ENCODE data around the gene OR13D1. TPM values are rescaled to one million over a fixed set of nuclear protein-coding genes. Genes with fewer than 3 reads are reported as not detected.

OR13D1 gene
- total RNA-seq, 1 donor from 2014 or later = not detected

- H3K79me2 ChIP-seq (ENCODE audit: low read depth) = no peaks in the 10 kb centered on the region
- no peaks in the 10 kb centered on the region for H3K36me3 ChIP-seq
- H3K9me3 ChIP-seq (ENCODE audit: low read depth) = no peaks in the 10 kb centered on the region
- no peak overlapping the region for H3K4me3 Mint-ChIP-seq
- H4K20me1 ChIP-seq (ENCODE audit: low read depth) = no peaks in the 10 kb centered on the region
- DNase-seq (ENCODE audit: low spot score) = no peak
- H3K4me1 Mint-ChIP-seq = no peaks in the 10 kb centered on the region
- no peaks in the 10 kb centered on the region for H3K4me1 ChIP-seq
- no peaks in the 10 kb centered on the region for H3K36me3 Mint-ChIP-seq
- no peaks in the 10 kb centered on the region for H3K9me3 Mint-ChIP-seq
- TF ChIP-seq EZH2phosphoT487 (IDR thresholded peaks at IDR 0.05) (no peak), CTCF (IDR thresholded peaks at IDR 0.05) (no peak), EZH2 (IDR thresholded peaks at IDR 0.05) (no peak)
- no peaks in the 10 kb centered on the region for H3K27me3 Mint-ChIP-seq (ENCODE audit: insufficient read depth, low read depth)
- H3K4me2 ChIP-seq = no peak overlapping the region
- H3K9ac ChIP-seq = no peak overlapping the region
- no peak overlapping the region for H3K27ac Mint-ChIP-seq
- peaks cover 6% of the 10 kb centered on the region for H3K27me3 ChIP-seq
- H3K4me3 ChIP-seq = no peak overlapping the region
- no peaks in the 10 kb centered on the region for H3F3A ChIP-seq (ENCODE audit: low read depth)
- H3K27ac ChIP-seq = no peak overlapping the region
- H2AFZ ChIP-seq (replicated peaks) = no peak overlapping the region
These were observed 17.3 kb downstream of the OR13D1 start for GRCh38 chr9:104711604-104712003.

DNA sequence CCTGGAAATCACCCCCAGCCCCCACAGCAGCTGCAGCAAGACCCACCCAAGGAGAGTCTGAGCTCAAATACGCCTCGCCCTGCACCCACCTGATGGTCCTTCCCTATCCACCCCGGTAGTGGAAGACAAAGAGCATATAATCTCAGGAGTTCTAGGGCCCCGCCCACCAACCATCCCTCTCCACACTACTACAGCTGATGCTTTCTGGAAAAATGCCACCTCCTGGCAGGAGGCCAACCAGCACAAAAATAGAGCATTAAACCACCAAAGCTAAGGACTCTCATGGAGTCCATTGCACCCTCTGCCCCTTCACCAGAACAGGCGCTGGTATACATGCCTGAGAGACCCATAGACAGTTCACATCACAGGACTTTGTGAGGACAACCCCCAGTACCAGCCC, 30.7 kb downstream of the OR13D1 start:
- no peak overlapping the region for H2AFZ ChIP-seq (replicated peaks)
- H3K9ac ChIP-seq = no peak overlapping the region
- Mint-ChIP-seq H3K27ac (no peak overlapping the region), H3K9me3 (no peaks in the 10 kb centered on the region), H3K4me1 (no peaks in the 10 kb centered on the region), H3K4me3 (no peak overlapping the region), H3K36me3 (no peaks in the 10 kb centered on the region), H3K27me3 (ENCODE audit: insufficient read depth, low read depth) (no peaks in the 10 kb centered on the region)
- no peaks in the 10 kb centered on the region for H3K9me3 ChIP-seq (ENCODE audit: low read depth)
- no peaks in the 10 kb centered on the region for H4K20me1 ChIP-seq (ENCODE audit: low read depth)
- H3K79me2 ChIP-seq (ENCODE audit: low read depth) = no peaks in the 10 kb centered on the region
- no peaks in the 10 kb centered on the region for H3K36me3 ChIP-seq
- no peaks in the 10 kb centered on the region for H3F3A ChIP-seq (ENCODE audit: low read depth)
- H3K4me1 ChIP-seq = no peaks in the 10 kb centered on the region
- no peak overlapping the region for H3K4me3 ChIP-seq
- TF ChIP-seq EZH2 (IDR thresholded peaks at IDR 0.05) (no peak), EZH2phosphoT487 (IDR thresholded peaks at IDR 0.05) (no peak), CTCF (IDR thresholded peaks at IDR 0.05) (no peak)
- H3K27ac ChIP-seq = no peak overlapping the region
- no peak overlapping the region for H3K4me2 ChIP-seq
- no peaks in the 10 kb centered on the region for H3K27me3 ChIP-seq
- DNase-seq (ENCODE audit: low spot score) = no peak

DNA sequence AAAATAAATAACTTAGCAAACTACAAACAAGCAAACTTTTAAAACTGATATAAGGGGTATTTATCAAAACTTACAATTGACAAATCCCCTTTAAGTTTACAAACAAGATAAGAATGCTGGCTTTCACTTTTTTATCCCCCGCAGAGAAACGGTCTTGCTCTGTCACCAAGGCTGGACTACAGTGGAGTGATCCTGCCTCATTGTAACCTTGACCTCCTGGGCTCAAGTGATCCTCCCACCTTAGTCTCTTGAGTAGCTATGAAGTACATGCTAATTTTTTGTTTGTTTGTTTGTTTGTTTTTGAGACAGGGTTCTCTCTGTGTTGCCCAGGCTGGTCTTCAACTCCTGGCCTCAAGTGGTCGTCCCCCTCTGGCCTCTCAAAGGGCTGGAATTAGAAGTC, 44.1 kb downstream of the OR13D1 start:
- Histone ChIP-seq H3K4me3 (no peak overlapping the region), H2AFZ (replicated peaks) (no peak overlapping the region), H3K9me3 (ENCODE audit: low read depth) (no peaks in the 10 kb centered on the region), H3K27ac (no peak overlapping the region), H3K36me3 (no peaks in the 10 kb centered on the region), H3K9ac (no peak overlapping the region), H3K79me2 (ENCODE audit: low read depth) (no peaks in the 10 kb centered on the region), H3F3A (ENCODE audit: low read depth) (no peaks in the 10 kb centered on the region), H4K20me1 (ENCODE audit: low read depth) (no peaks in the 10 kb centered on the region), H3K4me2 (no peak overlapping the region), H3K4me1 (no peaks in the 10 kb centered on the region), H3K27me3 (no peaks in the 10 kb centered on the region)
- Mint-ChIP-seq H3K9me3 (no peaks in the 10 kb centered on the region), H3K36me3 (no peaks in the 10 kb centered on the region), H3K27me3 (ENCODE audit: insufficient read depth, low read depth) (no peaks in the 10 kb centered on the region), H3K27ac (no peak overlapping the region), H3K4me3 (no peak overlapping the region), H3K4me1 (no peaks in the 10 kb centered on the region)
- no peak for DNase-seq (ENCODE audit: low spot score)
- TF ChIP-seq EZH2 (IDR thresholded peaks at IDR 0.05) (no peak), CTCF (IDR thresholded peaks at IDR 0.05) (no peak), EZH2phosphoT487 (IDR thresholded peaks at IDR 0.05) (no peak)

Data from neural progenitor cell (in vitro differentiated cells).